CD14-positive monocyte (primary cell): ENCODE data around the gene RING1. TPM values are rescaled to one million over a fixed set of nuclear protein-coding genes. Genes with fewer than 3 reads are reported as not detected.

ENCODE experiments used
- DNase-seq, 3 donors: peaks; one replicate each; pipeline ENCODE4 v3.0.0-alpha.2; 2011 to 2022
- H2AFZ ChIP-seq: 2 replicates; pipeline ENCODE4 v1.6.0; 2012; ENCODE audit warnings: mild to moderate bottlenecking, low read depth, low read length, inconsistent platforms; ENCODE audit not compliant: insufficient read depth, poor library complexity, severe bottlenecking
- H3K27ac ChIP-seq, 2 donors: 1 replicate in 1 of 2; 2 replicates in 1 of 2; pipeline ENCODE4 v1.5.1; 2012 to 2013; ENCODE audit warnings: low read length in 2 of 2, control low read depth in 1 of 2, inconsistent platforms in 1 of 2, low read depth in 1 of 2, mild to moderate bottlenecking in 1 of 2
- H3K27me3 ChIP-seq, 2 donors: one replicate each; pipeline versions ENCODE4 v1.6.0 to v1.6.1; 2011 to 2013; ENCODE audit warnings: low read length in 2 of 2; ENCODE audit not compliant: control insufficient read depth in 2 of 2, insufficient read depth in 2 of 2
- H3K36me3 ChIP-seq, 2 donors: replicated peaks in 1 of 2; 1 replicate in 1 of 2; 2 replicates in 1 of 2; pipeline versions ENCODE4 v1.5.1 to v1.6.1; 2012 to 2013; ENCODE audit warnings: low read length in 2 of 2, control low read depth in 1 of 2, inconsistent platforms in 1 of 2, mild to moderate bottlenecking in 1 of 2; ENCODE audit not compliant: insufficient read depth in 2 of 2, control insufficient read depth in 1 of 2
- H3K4me1 ChIP-seq, 2 donors: 1 replicate in 1 of 2; 2 replicates in 1 of 2; pipeline versions ENCODE4 v1.5.1 to v1.6.1; 2012 to 2013; ENCODE audit warnings: low read length in 2 of 2, control low read depth in 1 of 2, inconsistent platforms in 1 of 2, mild to moderate bottlenecking in 1 of 2, moderate library complexity in 1 of 2; ENCODE audit not compliant: insufficient read depth in 2 of 2, control insufficient read depth in 1 of 2
- H3K4me2 ChIP-seq: replicated peaks from 2 replicates; pipeline ENCODE3; 2012; ENCODE audit warnings: low read length, moderate library complexity, mild to moderate bottlenecking; ENCODE audit not compliant: poor library complexity, severe bottlenecking; ENCODE audit errors: extremely low read depth
- H3K4me3 ChIP-seq, 3 experiments: fragments of 200-600 bp in 1 of 3; sonication (generic) in 1 of 3; replicated peaks in 1 of 3; 1 replicate in 2 of 3; 2 replicates in 1 of 3; pipeline ENCODE4 v1.5.1; 2011 to 2013; ENCODE audit warnings: low read length in 3 of 3, mild to moderate bottlenecking in 3 of 3, control low read depth in 2 of 3, low read depth in 2 of 3, inconsistent platforms in 1 of 3, moderate library complexity in 1 of 3
- H3K79me2 ChIP-seq: 2 replicates; pipeline ENCODE4 v1.6.0; 2012; ENCODE audit warnings: mild to moderate bottlenecking, control low read depth, inconsistent platforms, low read length, moderate library complexity; ENCODE audit not compliant: insufficient read depth
- H3K9ac ChIP-seq: 2 replicates; pipeline ENCODE4 v1.6.0; 2017; ENCODE audit warnings: low read length, mild to moderate bottlenecking; ENCODE audit not compliant: insufficient read depth, poor library complexity, severe bottlenecking
- H3K9me3 ChIP-seq, 2 donors: replicated peaks in 1 of 2; 1 replicate in 1 of 2; 2 replicates in 1 of 2; pipeline versions ENCODE4 v1.5.1 to v1.6.1; 2012 to 2013; ENCODE audit warnings: low read length in 2 of 2, control low read depth in 1 of 2; ENCODE audit not compliant: control insufficient read depth in 1 of 2, insufficient read depth in 1 of 2
- H4K20me1 ChIP-seq: 2 replicates; pipeline ENCODE4 v1.6.0; 2012; ENCODE audit warnings: mild to moderate bottlenecking, low read length, control low read depth, moderate library complexity; ENCODE audit not compliant: insufficient read depth
- H3K27ac Mint-ChIP-seq, 7 donors: one replicate each; pipeline ENCODE4 v1.8.0; 2020; ENCODE audit warnings: mild to moderate bottlenecking in 7 of 7, mixed read lengths in 7 of 7, moderate library complexity in 6 of 7, inconsistent platforms in 2 of 7
- H3K27me3 Mint-ChIP-seq, 3 donors: one replicate each; pipeline ENCODE4 v1.8.0; 2021 to 2022; ENCODE audit warnings: low read depth in 3 of 3, mild to moderate bottlenecking in 3 of 3, mixed read lengths in 3 of 3, moderate library complexity in 3 of 3, inconsistent platforms in 1 of 3
- H3K36me3 Mint-ChIP-seq, 2 donors: one replicate each; pipeline ENCODE4 v1.8.0; 2020; ENCODE audit warnings: mixed read lengths in 2 of 2, inconsistent platforms in 1 of 2, mild to moderate bottlenecking in 1 of 2
- H3K4me1 Mint-ChIP-seq: one replicate; pipeline ENCODE4 v1.8.0; 2020; ENCODE audit warnings: mild to moderate bottlenecking, mixed read lengths
- H3K4me3 Mint-ChIP-seq, 2 donors: one replicate each; pipeline ENCODE4 v1.8.0; 2020; ENCODE audit warnings: mild to moderate bottlenecking in 2 of 2, mixed read lengths in 2 of 2, moderate library complexity in 1 of 2
- H3K9me3 Mint-ChIP-seq, 7 donors: one replicate each; pipeline ENCODE4 v1.8.0; 2020 to 2022; ENCODE audit warnings: mixed read lengths in 7 of 7, mild to moderate bottlenecking in 6 of 7, moderate library complexity in 6 of 7, inconsistent platforms in 2 of 7
- CTCF ChIP-seq: fragments of 200-600 bp; IDR thresholded peaks from one replicate; pipeline ENCODE4 v1.8.0; 2022; ENCODE audit warnings: antibody characterized with exemption, mild to moderate bottlenecking
- WGBS: methylation state at CpG from one replicate; pipeline ENCODE4 v1.1.5; 2013; ENCODE audit warnings: missing lambda C conversion rate; ENCODE audit not compliant: insufficient coverage; 5-methylcytosine and 5-hydroxymethylcytosine counted together
- intact Hi-C, 2 donors: fragments of 100-400 bp; cut with micrococcal nuclease; formaldehyde crosslinking; loops; one replicate each; pipeline versions ENCODE4 v1.15.0 to v1.15.1; 2023
- polyA plus RNA-seq, 3 donors: library from polyadenylated mRNA; depleted of rRNA in 1 of 3; unstranded in 2 of 3; stranded (reverse) in 1 of 3; fragments of 300-500 nt in 2 of 3; fragments of >200 nt in 1 of 3; fragmentation: Illumina TruSeq in 2 of 3; gene quantifications; 1 replicate in 2 of 3; 2 replicates in 1 of 3; pipeline ENCODE4 v1.2.3, GENCODE V29; 2012 to 2021

The RING1 gene
- polyA plus RNA-seq, 3 donors, result 4.6 to 27.9 (median 5.7) TPM

- no peak overlapping the region for H3K4me2 ChIP-seq
- no peak overlapping the region for H3K4me3 ChIP-seq
- Mint-ChIP-seq H3K4me3 (no peak overlapping the region), H3K36me3 (peaks cover 23 to 29% of the 10 kb centered on the region in 2 donors), H3K27me3 (peaks cover 24 to 45% (median 30%) of the 10 kb centered on the region in 3 donors), H3K27ac (no peak overlapping the region), H3K4me1 (peaks cover 34% of the 10 kb centered on the region), H3K9me3 (peaks cover 0 to 7% (median 0%) of the 10 kb centered on the region in 7 donors)
- no peak overlapping the region for H2AFZ ChIP-seq
- TF ChIP-seq CTCF, result no peak
- no peak overlapping the region for H3K27ac ChIP-seq
- intact Hi-C loops, result loop anchor here in 1 of 2 donors (5.0 kb wide), 1 partner anchor 36 kb away; no protein-coding TSS in a partner anchor
- H3K27me3 ChIP-seq, result peaks cover 10 to 28% of the 10 kb centered on the region in 2 donors
- 93% methylated on average over 6 of the region's 17 CpGs for WGBS
- H3K36me3 ChIP-seq, result peaks cover 10 to 29% of the 10 kb centered on the region in 2 donors
- H3K9ac ChIP-seq, result no peak overlapping the region
- H3K79me2 ChIP-seq, result no peaks in the 10 kb centered on the region
- DNase-seq, result no peak
- H4K20me1 ChIP-seq, result no peaks in the 10 kb centered on the region
- peaks cover 27 to 35% of the 10 kb centered on the region in 2 donors for H3K4me1 ChIP-seq
- H3K9me3 ChIP-seq, result no peaks in the 10 kb centered on the region
Measured at GRCh38 chr6:33211136-33211535, 2.8 kb downstream of the RING1 start.

- intact Hi-C loops, result loop anchor here in 1 of 2 donors (5.0 kb wide), 1 partner anchor 35 kb away; no protein-coding TSS in a partner anchor
- Mint-ChIP-seq H3K27ac (peak overlapping the region in 1 of 7 donors; percentile 46), H3K9me3 (peaks cover 0 to 7% (median 0%) of the 10 kb centered on the region in 7 donors), H3K36me3 (peaks cover 23 to 29% of the 10 kb centered on the region in 2 donors), H3K27me3 (peaks cover 26 to 38% (median 30%) of the 10 kb centered on the region in 3 donors), H3K4me1 (peaks cover 32% of the 10 kb centered on the region), H3K4me3 (peak overlapping the region in 1 of 2 donors; percentile 42)
- no peaks in the 10 kb centered on the region for H3K9me3 ChIP-seq
- H3K36me3 ChIP-seq, result peaks cover 10 to 29% of the 10 kb centered on the region in 2 donors
- no peaks in the 10 kb centered on the region for H3K79me2 ChIP-seq
- no peak overlapping the region for H3K27ac ChIP-seq
- H3K4me1 ChIP-seq, result peaks cover 27 to 35% of the 10 kb centered on the region in 2 donors
- no peak for TF ChIP-seq CTCF
- DNase-seq, result no peak
- no peak overlapping the region for H3K4me3 ChIP-seq
- no peak overlapping the region for H3K4me2 ChIP-seq
- 100% methylated on average over 3 of the region's 18 CpGs for WGBS
- H3K9ac ChIP-seq, result no peak overlapping the region
- no peak overlapping the region for H2AFZ ChIP-seq
- peaks cover 10 to 28% of the 10 kb centered on the region in 2 donors for H3K27me3 ChIP-seq
- no peaks in the 10 kb centered on the region for H4K20me1 ChIP-seq
Measured at GRCh38 chr6:33211666-33212422, 3.5 kb downstream of the RING1 start.
